HCT116 (cell line): ENCODE results near the gene SLC34A1. TPM values are rescaled to one million over a fixed set of nuclear protein-coding genes. Genes with fewer than 3 reads are reported as not detected.

Experiments
- ATAC-seq: fragments of 200-7000 bp; cut with Tn5 transposase; 2 replicates; pipeline ENCODE4 v1.9.1; 2020; ENCODE audit warnings: mild to moderate bottlenecking, moderate library complexity
- BruUV-seq: library from RNA; stranded (reverse); fragments of 400-500 nt; replicated peaks from 2 replicates; lab custom pipeline; 2021; lab: Mats Ljungman, UMichigan
- CTCF ChIA-PET: fragments of 300-600 bp; sonication (Branson Sonifier 250); formaldehyde crosslinking; loops from one replicate; lab custom pipeline; 2021; ENCODE audit warnings: antibody characterized with exemption; lab: Charles Lee
- POLR2A ChIA-PET: fragments of 300-600, 350-600 bp; sonication (Branson Sonifier 250); formaldehyde crosslinking; loops from one replicate; lab custom pipeline; 2021; ENCODE audit warnings: antibody characterized with exemption; lab: Charles Lee
- RAD21 ChIA-PET, 2 experiments: fragments of 300-600 bp; sonication (Branson Sonifier 250); formaldehyde crosslinking; loops; one replicate each; lab custom pipeline; 2023; ENCODE audit warnings: low total read pairs in 2 of 2; ENCODE audit not compliant: uncharacterized antibody in 2 of 2, unreplicated experiment in 2 of 2, low non-redundant PET in 1 of 2; lab: Charles Lee
- DNase-seq: peaks from one replicate; pipeline ENCODE4 v3.0.0-alpha.2; 2010; ENCODE audit warnings: low read depth, low spot score
- H2AFZ ChIP-seq: fragments of 200-600 bp; shearing (Covaris generic), sonication (generic); 2 replicates; pipeline ENCODE4 v1.6.1; 2017; ENCODE audit warnings: low read depth, mixed run types, mixed read lengths, antibody characterized with exemption, low read length; ENCODE audit not compliant: poor library complexity, severe bottlenecking
- H3K27ac ChIP-seq: 2 replicates; pipeline ENCODE4 v1.5.1; 2012; ENCODE audit warnings: low read depth, low read length
- H3K27me3 ChIP-seq: fragments of 200-600 bp; sonication (generic); 2 replicates; pipeline ENCODE4 v1.6.1; 2016; ENCODE audit warnings: mixed run types, low read length, mixed read lengths; ENCODE audit not compliant: insufficient read depth
- H3K36me3 ChIP-seq, 2 experiments: fragments of 200-500 bp in 1 of 2; fragments of 200-600 bp in 1 of 2; sonication (Bioruptor generic) in 1 of 2; sonication (generic) in 1 of 2; 2 replicates each; pipeline versions ENCODE4 v1.5.1 to v1.6.1; 2014 to 2016; ENCODE audit warnings: low read length in 2 of 2, inconsistent platforms in 1 of 2, mixed read lengths in 1 of 2, mixed run types in 1 of 2; ENCODE audit not compliant: insufficient read depth in 2 of 2, control insufficient read depth in 1 of 2
- H3K4me1 ChIP-seq, 2 experiments: fragments of 200-600 bp in 1 of 2; sonication (generic) in 1 of 2; 2 replicates each; pipeline versions ENCODE4 v1.5.1 to v1.6.1; 2012 to 2017; ENCODE audit warnings: low read length in 2 of 2, inconsistent platforms in 1 of 2, mild to moderate bottlenecking in 1 of 2, mixed read lengths in 1 of 2, mixed run types in 1 of 2, moderate library complexity in 1 of 2; ENCODE audit not compliant: insufficient read depth in 2 of 2, control insufficient read depth in 1 of 2
- H3K4me2 ChIP-seq: fragments of 200-600 bp; sonication (generic); 2 replicates; pipeline ENCODE4 v1.6.1; 2017; ENCODE audit warnings: mixed run types, low read length, mixed read lengths
- H3K4me3 ChIP-seq, 2 experiments: fragments of 200-600 bp in 1 of 2; sonication (generic) in 1 of 2; replicated peaks in 1 of 2; 2 replicates each; pipeline ENCODE4 v1.5.1; 2011 to 2016; ENCODE audit warnings: low read length in 2 of 2, control low read depth in 1 of 2, low read depth in 1 of 2, mild to moderate bottlenecking in 1 of 2, mixed read lengths in 1 of 2, mixed run types in 1 of 2
- H3K79me2 ChIP-seq: fragments of 200-600 bp; sonication (generic); 2 replicates; pipeline ENCODE4 v1.6.1; 2017; ENCODE audit warnings: mild to moderate bottlenecking, mixed run types, low read length, moderate library complexity, mixed read lengths; ENCODE audit not compliant: insufficient read depth
- H3K9ac ChIP-seq: fragments of 200-600 bp; sonication (generic); 2 replicates; pipeline ENCODE4 v1.6.1; 2016; ENCODE audit warnings: low read length, mixed read lengths
- H3K9me2 ChIP-seq: fragments of 200-600 bp; sonication (generic), shearing (Covaris generic); 2 replicates; pipeline ENCODE4 v1.6.1; 2017; ENCODE audit warnings: mixed run types, mild to moderate bottlenecking, moderate library complexity; ENCODE audit not compliant: insufficient read depth
- H3K9me3 ChIP-seq, 2 experiments: fragments of 200-500 bp in 1 of 2; fragments of 200-600 bp in 1 of 2; sonication (Bioruptor generic) in 1 of 2; sonication (generic) in 1 of 2; 2 replicates each; pipeline ENCODE4 v1.6.1; 2014 to 2017; ENCODE audit warnings: low read length in 2 of 2, mixed read lengths in 2 of 2, inconsistent platforms in 1 of 2, low read depth in 1 of 2, mild to moderate bottlenecking in 1 of 2, mixed run types in 1 of 2, moderate library complexity in 1 of 2; ENCODE audit not compliant: control insufficient read depth in 1 of 2, insufficient read depth in 1 of 2
- H4K20me1 ChIP-seq: fragments of 200-600 bp; sonication (generic), shearing (Covaris generic); 2 replicates; pipeline ENCODE4 v1.6.1; 2017; ENCODE audit warnings: mixed run types, mild to moderate bottlenecking, moderate library complexity; ENCODE audit not compliant: insufficient read depth
- CBX3 ChIP-seq: IDR thresholded peaks from 2 replicates; pipeline ENCODE4 v1.6.1; 2012; ENCODE audit warnings: low read depth
- CEBPB ChIP-seq: IDR thresholded peaks from 2 replicates; pipeline ENCODE4 v1.6.1; 2012; ENCODE audit warnings: low read depth
- EGR1 ChIP-seq: IDR thresholded peaks from 2 replicates; pipeline ENCODE4 v1.6.1; 2012; ENCODE audit warnings: low read depth
- ELF1 ChIP-seq: IDR thresholded peaks from 2 replicates; pipeline ENCODE4 v1.6.1; 2012; ENCODE audit warnings: low read depth, borderline replicate concordance
- EZH2 ChIP-seq: fragments of 200-600 bp; sonication (generic); IDR thresholded peaks from 2 replicates; pipeline ENCODE4 v1.6.1; 2017; ENCODE audit warnings: antibody characterized with exemption, mixed run types
- EZH2phosphoT487 ChIP-seq: fragments of 200-600 bp; IDR thresholded peaks from 2 replicates; pipeline ENCODE4 v1.6.1; 2018; ENCODE audit warnings: antibody characterized with exemption, borderline replicate concordance
- JUND ChIP-seq: IDR thresholded peaks from 2 replicates; pipeline ENCODE4 v1.6.1; 2012
- RAD21 ChIP-seq: IDR thresholded peaks from 2 replicates; pipeline ENCODE4 v1.6.1; 2012; ENCODE audit warnings: low read depth, mild to moderate bottlenecking
- REST ChIP-seq: IDR thresholded peaks from 2 replicates; pipeline ENCODE4 v1.6.1; 2012; ENCODE audit warnings: low read depth
- SRF ChIP-seq: IDR thresholded peaks from 2 replicates; pipeline ENCODE4 v1.6.1; 2012; ENCODE audit warnings: low read depth
- YY1 ChIP-seq: IDR thresholded peaks from 2 replicates; pipeline ENCODE4 v1.6.1; 2011; ENCODE audit warnings: low read length, low read depth, moderate library complexity, mild to moderate bottlenecking; ENCODE audit not compliant: insufficient replicate concordance; ENCODE audit errors: extremely low read depth
- ZFX ChIP-seq: fragments of 450-650 bp; IDR thresholded peaks from 2 replicates; pipeline ENCODE4 v1.6.1; 2017
- intact Hi-C: fragments of 100-400 bp; cut with micrococcal nuclease; formaldehyde crosslinking; loops from 2 replicates; pipeline ENCODE4 v1.10.0; 2022
- total RNA-seq: library from RNA; stranded (reverse); gene quantifications from one replicate; pipeline ENCODE4 v1.2.1, GENCODE V29; 2021; ENCODE audit not compliant: unreplicated experiment
- TF ChIP-seq, protein P1 (sequence below): IDR thresholded peaks from 2 replicates; pipeline ENCODE4 v1.6.1; 2012
- TF ChIP-seq, protein P2 (sequence below): IDR thresholded peaks from 2 replicates; pipeline ENCODE4 v1.6.1; 2011; ENCODE audit warnings: mild to moderate bottlenecking, low read length, moderate library complexity; ENCODE audit not compliant: insufficient replicate concordance; ENCODE audit errors: extremely low read depth
- TF ChIP-seq, protein P3 (sequence below): IDR thresholded peaks from 2 replicates; pipeline ENCODE4 v1.6.1; 2012

SLC34A1 gene
- total RNA-seq, 1 experiment from 2014 or later, result not detected

GRCh38 chr5:177432143-177432838, 48.1 kb downstream of the SLC34A1 start:
- H3K9me3 ChIP-seq, result no peaks in the 10 kb centered on the region
- BruUV-seq, result no TSS peak
- no peak overlapping the region for H3K9ac ChIP-seq
- intact Hi-C loops, result no loop called here
- ATAC-seq (no peak), DNase-seq (no peak)
- H3K27me3 ChIP-seq, result no peaks in the 10 kb centered on the region
- H4K20me1 ChIP-seq, result no peaks in the 10 kb centered on the region
- H3K9me2 ChIP-seq, result no peaks in the 10 kb centered on the region
- H2AFZ ChIP-seq, result no peak overlapping the region
- POLR2A ChIA-PET, result interaction anchor here (1.3 kb wide), 1 partner anchor 42 kb away, joined by 3 read pairs; no protein-coding TSS in a partner anchor
- no peak overlapping the region for H3K4me2 ChIP-seq
- H3K4me1 ChIP-seq, result peaks cover 7 to 19% of the 10 kb centered on the region in 2 experiments; a peak in 3 of 4 replicates
- no peak overlapping the region for H3K4me3 ChIP-seq
- RAD21 ChIA-PET, result interaction anchor here in 1 of 2 experiments (0.6 kb wide), 1 partner anchor 22 kb away, joined by 7 read pairs; no protein-coding TSS in a partner anchor
- CTCF ChIA-PET, result no interaction called here
- no peak overlapping the region for H3K27ac ChIP-seq
- peaks cover 33% of the 10 kb centered on the region for H3K79me2 ChIP-seq
- TF ChIP-seq EZH2phosphoT487, result no peak
- TF ChIP-seq CEBPB, result no peak
- no peak for TF ChIP-seq REST
- no peak for TF ChIP-seq JUND
- no peak for TF ChIP-seq EGR1
- TF ChIP-seq, protein P1, sequence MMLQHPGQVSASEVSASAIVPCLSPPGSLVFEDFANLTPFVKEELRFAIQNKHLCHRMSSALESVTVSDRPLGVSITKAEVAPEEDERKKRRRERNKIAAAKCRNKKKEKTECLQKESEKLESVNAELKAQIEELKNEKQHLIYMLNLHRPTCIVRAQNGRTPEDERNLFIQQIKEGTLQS, result no peak
- no peak for TF ChIP-seq SRF
- TF ChIP-seq YY1, result no peak
- TF ChIP-seq, protein P2, sequence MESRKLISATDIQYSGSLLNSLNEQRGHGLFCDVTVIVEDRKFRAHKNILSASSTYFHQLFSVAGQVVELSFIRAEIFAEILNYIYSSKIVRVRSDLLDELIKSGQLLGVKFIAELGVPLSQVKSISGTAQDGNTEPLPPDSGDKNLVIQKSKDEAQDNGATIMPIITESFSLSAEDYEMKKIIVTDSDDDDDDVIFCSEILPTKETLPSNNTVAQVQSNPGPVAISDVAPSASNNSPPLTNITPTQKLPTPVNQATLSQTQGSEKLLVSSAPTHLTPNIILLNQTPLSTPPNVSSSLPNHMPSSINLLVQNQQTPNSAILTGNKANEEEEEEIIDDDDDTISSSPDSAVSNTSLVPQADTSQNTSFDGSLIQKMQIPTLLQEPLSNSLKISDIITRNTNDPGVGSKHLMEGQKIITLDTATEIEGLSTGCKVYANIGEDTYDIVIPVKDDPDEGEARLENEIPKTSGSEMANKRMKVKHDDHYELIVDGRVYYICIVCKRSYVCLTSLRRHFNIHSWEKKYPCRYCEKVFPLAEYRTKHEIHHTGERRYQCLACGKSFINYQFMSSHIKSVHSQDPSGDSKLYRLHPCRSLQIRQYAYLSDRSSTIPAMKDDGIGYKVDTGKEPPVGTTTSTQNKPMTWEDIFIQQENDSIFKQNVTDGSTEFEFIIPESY, result no peak
- no peak for TF ChIP-seq CBX3
- no peak for TF ChIP-seq EZH2
- TF ChIP-seq ELF1, result no peak
- TF ChIP-seq RAD21, result no peak
- TF ChIP-seq, protein P3, sequence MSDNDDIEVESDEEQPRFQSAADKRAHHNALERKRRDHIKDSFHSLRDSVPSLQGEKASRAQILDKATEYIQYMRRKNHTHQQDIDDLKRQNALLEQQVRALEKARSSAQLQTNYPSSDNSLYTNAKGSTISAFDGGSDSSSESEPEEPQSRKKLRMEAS, result no peak
- no peak for TF ChIP-seq ZFX
- H3K36me3 ChIP-seq, result peaks cover 23 to 41% of the 10 kb centered on the region in 2 experiments; a peak in 3 of 4 replicates
